ENCODE results near the gene HCFC1R1.

The HCFC1R1 gene

DNA sequence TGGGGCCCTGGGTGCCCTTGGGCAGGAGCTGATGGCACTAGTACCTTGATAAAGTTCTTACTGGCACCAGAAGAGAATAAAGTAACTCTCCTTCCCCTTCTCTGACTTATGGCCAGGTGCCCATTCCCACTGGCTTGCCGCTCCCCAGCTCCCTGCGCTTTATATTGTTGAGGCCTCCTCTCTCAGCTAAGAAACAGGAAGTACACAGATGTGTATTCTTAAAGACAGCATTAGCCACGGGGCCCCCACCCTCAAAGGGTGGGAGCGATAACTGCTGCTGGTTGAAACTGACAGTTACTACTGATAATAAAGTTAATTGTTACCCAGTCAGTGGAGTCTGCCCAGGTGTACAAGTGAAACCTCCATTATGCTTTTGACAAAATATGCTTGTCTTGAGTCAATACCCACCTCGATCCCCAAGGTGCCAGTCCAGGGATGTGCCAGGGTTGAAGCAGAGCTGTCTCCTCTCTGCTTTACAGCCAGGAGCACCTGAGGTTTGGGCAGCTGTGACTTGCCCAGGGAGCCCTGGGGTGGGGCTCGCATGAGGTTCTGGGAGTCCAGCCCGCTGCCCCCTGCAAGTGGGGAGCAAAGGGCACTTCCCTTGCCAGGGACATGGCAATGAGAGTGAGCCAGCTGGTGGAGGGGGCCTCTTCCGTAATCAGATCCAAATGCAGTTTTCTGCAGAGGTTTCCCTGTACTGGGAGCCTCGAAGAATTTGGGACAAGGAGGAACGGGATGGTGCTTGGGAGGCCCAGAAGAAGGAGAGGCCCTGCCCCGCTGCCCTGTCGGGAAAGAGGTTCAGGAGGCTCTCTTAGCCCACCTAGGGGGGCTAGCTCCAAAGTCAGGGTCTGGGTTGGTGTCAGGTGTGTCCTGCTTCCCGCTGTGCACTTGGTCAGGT, 16.4 kb downstream of the HCFC1R1 start:
- TF ChIP-seq Cebpa-rat (IDR thresholded peaks at IDR 0.05): no peak
- H3K27me3 ChIP-seq: peaks cover 82% of the 10 kb centered on the region
- peak overlapping the region; percentile 50 for H3K4me3 ChIP-seq
- H3K4me1 ChIP-seq: peaks cover 36% of the 10 kb centered on the region
- H3K4me2 ChIP-seq: peak overlapping the region; percentile 98
- no peak overlapping the region for H3K27ac ChIP-seq
- no peaks in the 10 kb centered on the region for H4K20me1 ChIP-seq
- peak overlapping the region; percentile 3; the same call in 1 of the 2 replicates for H3K9ac ChIP-seq
- no peaks in the 10 kb centered on the region for H3K36me3 ChIP-seq
- no peaks in the 10 kb centered on the region for H3K9me3 ChIP-seq

GRCh38 chr16:3004781-3005284, 18.9 kb downstream of the HCFC1R1 start:
- Histone ChIP-seq H3K27me3 (peaks cover 88% of the 10 kb centered on the region), H3K36me3 (no peaks in the 10 kb centered on the region), H3K9me3 (no peaks in the 10 kb centered on the region), H3K27ac (no peak overlapping the region), H3K4me2 (peak overlapping the region; percentile 42), H4K20me1 (no peaks in the 10 kb centered on the region), H3K4me3 (no peak overlapping the region; the same call in 1 of the 2 replicates), H3K4me1 (peaks cover 30% of the 10 kb centered on the region), H3K9ac (no peak overlapping the region)
- TF ChIP-seq Cebpa-rat (IDR thresholded peaks at IDR 0.05): no peak

DNA sequence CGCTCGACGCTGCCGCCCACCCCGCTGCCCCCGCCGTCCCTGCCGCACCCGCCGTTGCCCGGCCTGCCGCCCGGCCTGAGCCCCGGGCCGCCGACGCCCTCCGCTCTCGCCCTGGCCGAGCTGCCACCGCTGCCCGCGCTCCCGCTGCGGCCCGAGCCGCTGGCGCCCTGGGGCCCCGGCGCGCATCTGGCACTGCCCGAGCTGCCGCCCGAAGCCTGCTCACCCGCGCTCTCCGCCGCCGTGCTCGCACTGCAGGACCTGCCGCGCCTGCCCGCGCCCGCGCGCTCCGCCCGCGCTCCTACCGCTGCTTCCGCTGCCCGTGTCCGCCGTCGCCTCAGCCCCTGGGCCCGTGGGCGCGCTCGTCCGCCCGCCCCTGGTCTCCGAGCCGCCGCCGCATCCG, 19.4 kb downstream of the HCFC1R1 start:
- peaks cover 89% of the 10 kb centered on the region for H3K27me3 ChIP-seq
- H3K27ac ChIP-seq: no peak overlapping the region
- peaks cover 30% of the 10 kb centered on the region for H3K4me1 ChIP-seq
- H3K4me2 ChIP-seq: peak overlapping the region; percentile 88
- no peaks in the 10 kb centered on the region for H3K9me3 ChIP-seq
- TF ChIP-seq Cebpa-rat (IDR thresholded peaks at IDR 0.05): no peak
- no peak overlapping the region for H3K9ac ChIP-seq
- no peaks in the 10 kb centered on the region for H4K20me1 ChIP-seq
- H3K36me3 ChIP-seq: no peaks in the 10 kb centered on the region
- H3K4me3 ChIP-seq: peak overlapping the region; percentile 65

DNA sequence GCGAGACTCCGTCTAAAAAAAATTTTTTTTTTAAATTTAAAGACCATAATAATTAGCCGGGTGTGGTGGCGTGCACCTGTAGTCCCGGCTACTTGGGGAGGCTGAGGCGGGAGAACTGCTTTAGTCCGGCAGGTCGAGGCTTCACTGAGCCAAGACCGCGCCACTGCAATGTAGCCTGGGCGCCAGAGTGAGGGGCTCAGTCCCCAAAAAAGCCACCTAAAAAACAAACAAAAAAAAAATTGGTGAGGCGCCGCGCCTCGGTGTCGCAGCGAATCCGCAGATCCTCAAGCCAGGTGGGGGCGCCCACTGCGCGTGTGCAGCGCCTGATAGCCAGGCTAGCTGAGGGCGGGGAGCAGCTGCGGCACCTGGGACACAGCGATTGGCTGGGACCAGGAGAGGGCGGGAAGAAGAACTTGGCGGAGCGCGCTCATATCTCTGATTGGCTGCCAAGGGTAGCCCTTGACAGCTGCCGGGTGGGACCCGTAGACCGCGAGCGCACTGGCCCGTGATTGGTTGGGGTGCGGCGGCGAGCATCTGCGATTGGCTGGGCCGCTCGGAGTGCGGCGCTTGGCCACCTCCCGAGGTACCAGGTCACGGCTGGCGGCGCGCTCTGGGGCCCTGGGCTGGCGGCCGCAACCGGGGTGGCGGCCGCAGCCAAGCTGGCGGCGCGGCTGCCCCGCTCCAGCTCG, 20.0 kb downstream of the HCFC1R1 start:
- no peak for TF ChIP-seq Cebpa-rat (IDR thresholded peaks at IDR 0.05)
- H3K36me3 ChIP-seq: no peaks in the 10 kb centered on the region
- H3K27ac ChIP-seq: no peak overlapping the region
- H3K4me2 ChIP-seq: peak overlapping the region; percentile 88
- 0 out of 2 replicates have a peak, but pooled peaks cover 3% of the 10 kb centered on the region for H4K20me1 ChIP-seq
- H3K4me3 ChIP-seq: peak overlapping the region; percentile 65
- peaks cover 93% of the 10 kb centered on the region for H3K27me3 ChIP-seq
- H3K9me3 ChIP-seq: no peaks in the 10 kb centered on the region
- no peak overlapping the region for H3K9ac ChIP-seq
- peaks cover 25% of the 10 kb centered on the region for H3K4me1 ChIP-seq

DNA sequence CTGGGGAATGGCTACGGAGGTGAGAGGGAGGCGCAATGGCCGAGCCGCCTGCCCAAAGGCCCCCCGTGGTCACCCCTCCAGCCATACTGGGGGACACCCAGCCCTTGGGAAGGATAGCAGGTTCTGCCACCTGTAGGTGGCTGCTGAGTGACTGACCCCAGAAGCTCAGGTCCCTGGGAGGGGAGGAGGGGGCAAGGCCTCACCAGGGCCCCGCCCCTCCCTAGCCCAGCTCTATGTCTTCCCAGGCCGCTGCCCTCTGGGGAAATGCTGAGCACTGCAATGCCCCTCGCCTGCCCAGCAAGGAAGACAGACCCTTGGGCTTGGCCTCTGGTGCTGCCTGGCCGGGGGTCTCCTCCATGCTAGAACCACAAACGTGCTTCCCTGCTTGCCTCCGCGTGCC, 22.4 kb downstream of the HCFC1R1 start:
- H3K27me3 ChIP-seq: peaks cover 93% of the 10 kb centered on the region
- H3K9ac ChIP-seq: no peak overlapping the region
- no peak for TF ChIP-seq Cebpa-rat (IDR thresholded peaks at IDR 0.05)
- H4K20me1 ChIP-seq: 0 out of 2 replicates have a peak, but pooled peaks cover 6% of the 10 kb centered on the region
- peaks cover under 1% of the 10 kb centered on the region for H3K4me1 ChIP-seq
- H3K27ac ChIP-seq: no peak overlapping the region
- H3K4me2 ChIP-seq: no peak overlapping the region
- no peaks in the 10 kb centered on the region for H3K9me3 ChIP-seq
- H3K4me3 ChIP-seq: no peak overlapping the region
- H3K36me3 ChIP-seq: no peaks in the 10 kb centered on the region

- no peak overlapping the region for H3K4me2 ChIP-seq
- H3K9me3 ChIP-seq: no peaks in the 10 kb centered on the region
- H3K4me3 ChIP-seq: no peak overlapping the region
- H3K27me3 ChIP-seq: peaks cover 93% of the 10 kb centered on the region
- no peak for TF ChIP-seq Cebpa-rat (IDR thresholded peaks at IDR 0.05)
- no peak overlapping the region for H3K9ac ChIP-seq
- H3K27ac ChIP-seq: no peak overlapping the region
- H4K20me1 ChIP-seq: 0 out of 2 replicates have a peak, but pooled peaks cover 6% of the 10 kb centered on the region
- H3K36me3 ChIP-seq: no peaks in the 10 kb centered on the region
- no peaks in the 10 kb centered on the region; the same call in 1 of the 2 replicates for H3K4me1 ChIP-seq
These were observed 23.2 kb downstream of the HCFC1R1 start for GRCh38 chr16:3000540-3000939.

DNA sequence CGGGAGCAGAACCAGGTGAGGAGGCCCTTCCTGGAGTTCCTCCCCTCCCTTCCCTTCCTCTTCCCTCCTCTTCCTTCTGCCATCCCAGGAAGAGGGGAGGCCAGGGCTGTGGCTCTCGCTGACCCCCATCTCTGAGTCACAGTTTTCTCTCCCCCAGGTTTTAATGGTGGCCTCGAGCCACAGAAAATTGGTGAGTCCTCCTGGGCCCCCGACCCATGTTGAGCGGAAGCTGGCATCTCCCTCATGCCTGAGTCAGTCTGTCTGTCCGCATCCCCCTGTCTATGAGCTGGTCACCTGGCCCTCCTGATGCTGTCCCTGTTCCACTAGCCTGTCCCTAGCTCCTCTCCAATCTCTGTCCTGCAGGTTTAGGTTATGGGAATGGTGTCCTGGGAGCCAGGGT, 23.8 kb downstream of the HCFC1R1 start:
- Histone ChIP-seq H4K20me1 (0 out of 2 replicates have a peak, but pooled peaks cover 6% of the 10 kb centered on the region), H3K4me3 (no peak overlapping the region), H3K27ac (no peak overlapping the region), H3K4me1 (no peaks in the 10 kb centered on the region; the same call in 1 of the 2 replicates), H3K4me2 (no peak overlapping the region), H3K9me3 (no peaks in the 10 kb centered on the region), H3K36me3 (no peaks in the 10 kb centered on the region), H3K27me3 (peaks cover 87% of the 10 kb centered on the region), H3K9ac (no peak overlapping the region)
- TF ChIP-seq Cebpa-rat (IDR thresholded peaks at IDR 0.05): no peak

DNA sequence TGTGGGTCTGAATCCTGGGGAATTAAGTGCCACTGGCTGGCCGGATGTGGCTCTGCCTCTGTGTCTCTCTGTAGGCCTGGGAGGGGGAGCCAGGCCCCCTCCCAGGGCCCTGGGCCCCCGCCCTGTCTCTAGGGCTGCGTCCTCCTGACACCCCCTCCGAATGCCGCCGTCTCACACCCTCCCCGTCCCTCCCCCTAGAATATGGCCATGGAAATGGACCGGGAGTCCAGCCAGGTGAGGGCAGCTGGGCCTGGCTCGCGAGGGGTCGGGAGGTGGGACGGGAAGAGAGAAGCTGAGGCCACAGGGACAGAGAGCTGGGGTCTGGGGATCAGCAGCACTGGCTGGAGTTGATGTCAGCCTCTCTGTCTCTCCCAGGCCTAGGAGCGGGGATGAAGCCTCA, 27.4 kb downstream of the HCFC1R1 start:
- H3K4me3 ChIP-seq: no peak overlapping the region
- TF ChIP-seq Cebpa-rat (IDR thresholded peaks at IDR 0.05): no peak
- H3K4me2 ChIP-seq: no peak overlapping the region
- H3K9ac ChIP-seq: no peak overlapping the region
- no peaks in the 10 kb centered on the region for H3K36me3 ChIP-seq
- H3K27me3 ChIP-seq: peaks cover 58% of the 10 kb centered on the region
- 0 out of 2 replicates have a peak, but pooled peaks cover 6% of the 10 kb centered on the region for H4K20me1 ChIP-seq
- H3K4me1 ChIP-seq: no peaks in the 10 kb centered on the region
- no peaks in the 10 kb centered on the region for H3K9me3 ChIP-seq
- H3K27ac ChIP-seq: no peak overlapping the region

GRCh38 chr16:2992383-2993081, 31.2 kb downstream of the HCFC1R1 start:
- Histone ChIP-seq H3K9ac (no peak overlapping the region), H3K4me1 (no peaks in the 10 kb centered on the region), H3K4me3 (no peak overlapping the region), H3K36me3 (no peaks in the 10 kb centered on the region), H3K27ac (no peak overlapping the region), H3K4me2 (no peak overlapping the region), H3K27me3 (peaks cover 38% of the 10 kb centered on the region), H3K9me3 (no peaks in the 10 kb centered on the region), H4K20me1 (no peaks in the 10 kb centered on the region)
- no peak for TF ChIP-seq Cebpa-rat (IDR thresholded peaks at IDR 0.05)

Data from BLaER1 (cell line).